AG04449 (cell line): ENCODE results near the gene MAD2L2.

Source experiments
- CTCF ChIA-PET: fragments of 350-600 bp; formaldehyde crosslinking; extraction: SDS; loops from one replicate; lab custom pipeline; 2021; ENCODE audit warnings: antibody characterized with exemption; lab: Yijun Ruan, JAX
- POLR2A ChIA-PET: fragments of 400-600, 350-600 bp; formaldehyde crosslinking; extraction: SDS; loops from one replicate; lab custom pipeline; 2020; ENCODE audit warnings: antibody characterized with exemption, inconsistent platforms; lab: Yijun Ruan, JAX
- DNase-seq: peaks from one replicate; pipeline ENCODE4 v3.0.0-alpha.2; 2010; ENCODE audit warnings: low read depth, low spot score
- H3K4me3 ChIP-seq: 2 replicates; pipeline ENCODE4 v1.5.1; 2011; ENCODE audit warnings: low read depth, mild to moderate bottlenecking, control low read depth, low read length
- TF ChIP-seq, protein P1 (sequence below): IDR thresholded peaks from one replicate; pipeline ENCODE4 v1.5.1; 2011; ENCODE audit warnings: mild to moderate bottlenecking, moderate library complexity, low read length, control low read depth, inconsistent platforms; ENCODE audit not compliant: insufficient read depth; ENCODE audit errors: missing control alignments

Gene MAD2L2

DNA sequence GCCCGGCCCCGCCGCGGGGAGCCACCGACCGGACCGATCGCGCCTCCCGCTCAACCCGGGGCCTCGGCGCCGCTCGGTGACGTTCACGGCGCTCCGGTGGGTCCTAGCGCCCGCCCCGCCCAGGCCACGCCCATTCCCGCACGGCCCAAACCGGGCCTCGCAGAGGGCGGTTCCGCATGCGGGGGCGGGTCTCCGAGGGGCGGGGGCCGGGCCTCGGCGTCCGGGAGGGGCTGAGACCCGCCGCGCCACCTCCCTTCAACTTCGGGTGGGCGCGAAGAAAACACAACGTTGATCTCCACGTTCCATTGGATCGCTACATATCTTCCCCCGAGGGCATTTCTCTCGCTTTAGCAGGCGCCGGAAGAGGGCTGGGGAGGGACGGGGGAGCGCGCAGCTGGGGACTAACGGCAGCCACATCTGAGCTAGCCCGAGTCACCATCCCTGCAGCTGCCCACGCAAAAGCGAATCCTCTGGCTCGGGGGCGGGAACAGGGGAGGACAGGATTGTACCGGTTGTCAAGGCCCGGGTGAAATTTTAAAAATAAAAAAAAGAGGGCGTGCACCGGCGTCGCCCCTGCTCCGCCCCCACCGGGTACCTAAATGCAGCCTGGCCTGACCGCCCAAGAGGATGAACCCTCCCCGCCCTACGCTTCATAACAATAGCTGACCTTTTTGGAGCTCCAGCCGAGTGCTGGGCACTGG is at the start of gene MAD2L2:
TSS of gene MAD2L2 (minus strand) at position 78 of the 701 bp plus-strand sequence. CDS start 547 bp downstream, outside the sequence.
- ChIA-PET POLR2A (interaction anchor here (0.9 to 1.1 kb wide), 3 partner anchors 12 to 106 kb away, joined by 3 to 5 read pairs (median 5); no protein-coding TSS in a partner anchor), CTCF (interaction anchor here (0.9 to 3.1 kb wide), 6 partner anchors 9 to 644 kb away, joined by 3 to 27 read pairs (median 8); partner anchors contain the start of gene FBXO6)
- DNase-seq = no peak
- H3K4me3 ChIP-seq = peak within 1 kb of the TSS; percentile 89
- TF ChIP-seq, protein P1, sequence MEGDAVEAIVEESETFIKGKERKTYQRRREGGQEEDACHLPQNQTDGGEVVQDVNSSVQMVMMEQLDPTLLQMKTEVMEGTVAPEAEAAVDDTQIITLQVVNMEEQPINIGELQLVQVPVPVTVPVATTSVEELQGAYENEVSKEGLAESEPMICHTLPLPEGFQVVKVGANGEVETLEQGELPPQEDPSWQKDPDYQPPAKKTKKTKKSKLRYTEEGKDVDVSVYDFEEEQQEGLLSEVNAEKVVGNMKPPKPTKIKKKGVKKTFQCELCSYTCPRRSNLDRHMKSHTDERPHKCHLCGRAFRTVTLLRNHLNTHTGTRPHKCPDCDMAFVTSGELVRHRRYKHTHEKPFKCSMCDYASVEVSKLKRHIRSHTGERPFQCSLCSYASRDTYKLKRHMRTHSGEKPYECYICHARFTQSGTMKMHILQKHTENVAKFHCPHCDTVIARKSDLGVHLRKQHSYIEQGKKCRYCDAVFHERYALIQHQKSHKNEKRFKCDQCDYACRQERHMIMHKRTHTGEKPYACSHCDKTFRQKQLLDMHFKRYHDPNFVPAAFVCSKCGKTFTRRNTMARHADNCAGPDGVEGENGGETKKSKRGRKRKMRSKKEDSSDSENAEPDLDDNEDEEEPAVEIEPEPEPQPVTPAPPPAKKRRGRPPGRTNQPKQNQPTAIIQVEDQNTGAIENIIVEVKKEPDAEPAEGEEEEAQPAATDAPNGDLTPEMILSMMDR = no peak

DNA sequence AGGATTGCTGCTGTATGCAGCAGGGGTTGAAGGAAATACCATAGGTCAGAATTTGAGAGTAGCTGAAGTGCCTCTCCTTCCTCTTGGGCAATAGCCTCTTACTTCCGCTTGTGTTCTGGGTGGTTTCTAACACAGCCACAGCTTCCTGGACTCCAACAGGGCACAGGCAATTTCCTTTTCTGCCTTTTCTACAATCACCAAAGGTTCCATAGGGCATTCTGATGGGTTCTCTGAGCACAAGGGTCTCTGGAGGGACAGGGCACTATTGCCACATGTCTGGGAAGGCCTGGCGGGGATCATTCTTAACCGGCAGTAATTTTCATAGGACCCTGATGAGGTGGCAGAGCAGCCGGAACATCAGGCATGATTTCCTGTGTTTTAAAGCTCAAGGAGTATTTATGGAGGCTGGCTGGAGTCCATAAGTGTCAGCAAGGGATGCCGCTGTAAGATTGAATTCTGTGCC is 49.5 kb upstream of the MAD2L2 start:
- no peak for DNase-seq
- H3K4me3 ChIP-seq = no peak overlapping the region
- ChIA-PET POLR2A (interaction anchor here (0.7 kb wide), 1 partner anchor 1989 kb away, joined by 4 read pairs; no protein-coding TSS in a partner anchor), CTCF (interaction anchor here (0.9 to 2.4 kb wide), 5 partner anchors 9 to 85 kb away, joined by 3 to 16 read pairs (median 5); no protein-coding TSS in a partner anchor)
- TF ChIP-seq, protein P1 = no peak

DNA sequence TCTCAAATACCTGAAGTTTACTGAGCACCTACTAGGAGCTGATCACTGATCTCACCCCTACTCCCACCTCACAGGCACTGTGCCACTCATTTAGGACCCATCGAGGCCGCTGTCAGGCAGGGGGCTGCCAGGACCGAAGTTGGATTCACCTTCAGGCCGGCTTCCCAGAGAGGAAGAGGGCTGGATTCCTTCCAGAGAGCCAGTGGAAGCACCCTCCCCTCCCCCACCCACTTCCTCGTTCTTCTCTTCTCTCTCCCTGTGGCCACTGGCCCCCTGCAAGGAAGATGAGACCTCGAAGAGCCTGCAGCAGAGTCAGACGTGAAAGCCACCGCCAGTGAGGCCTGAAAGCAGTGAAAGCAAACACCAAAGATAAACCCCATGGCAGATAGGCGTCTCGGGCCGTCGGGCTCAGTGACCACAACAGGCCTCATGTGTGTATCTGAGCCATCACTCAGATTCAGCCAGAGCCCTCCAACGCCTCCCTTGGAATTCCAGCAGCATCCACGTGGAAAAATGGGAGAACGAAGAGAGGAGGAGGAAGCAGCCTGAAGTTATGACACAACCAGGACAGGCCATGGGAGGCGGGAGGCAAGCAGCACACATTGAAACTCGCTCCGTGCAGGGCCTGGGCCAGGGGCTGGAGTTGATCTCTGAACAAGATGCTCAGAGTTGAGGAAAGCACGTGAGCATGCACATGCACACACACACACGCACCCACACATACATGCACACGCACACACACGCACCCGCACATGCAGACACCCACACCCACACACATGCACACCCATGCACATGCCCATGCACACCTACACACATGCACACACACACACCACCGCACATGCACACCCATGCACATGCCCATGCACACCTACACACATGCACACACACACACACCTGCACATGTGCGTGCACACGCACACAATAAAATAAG is 48.8 kb upstream of the MAD2L2 start:
- H3K4me3 ChIP-seq = no peak overlapping the region
- CTCF ChIA-PET = interaction anchor here (1.7 to 2.4 kb wide), 3 partner anchors 8 to 14 kb away, joined by 5 to 16 read pairs (median 13); no protein-coding TSS in a partner anchor
- POLR2A ChIA-PET = no interaction called here
- TF ChIP-seq, protein P1 = no peak
- DNase-seq = no peak

DNA sequence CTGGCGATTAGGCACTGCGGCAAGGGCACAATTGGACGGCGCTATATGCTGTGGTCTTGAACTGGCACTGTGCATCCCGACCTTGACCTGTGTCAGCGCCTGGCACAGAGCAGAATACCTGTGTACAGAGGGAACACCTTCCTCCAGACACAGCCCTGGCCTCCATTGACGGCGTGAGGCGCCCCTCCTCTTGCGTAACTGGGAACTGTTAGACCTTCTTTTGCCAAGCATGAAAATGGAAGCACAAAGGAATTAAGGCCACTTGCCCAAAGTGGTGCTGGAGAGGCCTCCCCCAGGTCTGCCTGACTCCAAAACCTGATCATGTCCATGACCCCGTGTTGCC is 48.2 kb upstream of the MAD2L2 start:
- TF ChIP-seq, protein P1 = no peak
- no peak overlapping the region for H3K4me3 ChIP-seq
- no peak for DNase-seq
- CTCF ChIA-PET = no interaction called here
- POLR2A ChIA-PET = no interaction called here

DNA sequence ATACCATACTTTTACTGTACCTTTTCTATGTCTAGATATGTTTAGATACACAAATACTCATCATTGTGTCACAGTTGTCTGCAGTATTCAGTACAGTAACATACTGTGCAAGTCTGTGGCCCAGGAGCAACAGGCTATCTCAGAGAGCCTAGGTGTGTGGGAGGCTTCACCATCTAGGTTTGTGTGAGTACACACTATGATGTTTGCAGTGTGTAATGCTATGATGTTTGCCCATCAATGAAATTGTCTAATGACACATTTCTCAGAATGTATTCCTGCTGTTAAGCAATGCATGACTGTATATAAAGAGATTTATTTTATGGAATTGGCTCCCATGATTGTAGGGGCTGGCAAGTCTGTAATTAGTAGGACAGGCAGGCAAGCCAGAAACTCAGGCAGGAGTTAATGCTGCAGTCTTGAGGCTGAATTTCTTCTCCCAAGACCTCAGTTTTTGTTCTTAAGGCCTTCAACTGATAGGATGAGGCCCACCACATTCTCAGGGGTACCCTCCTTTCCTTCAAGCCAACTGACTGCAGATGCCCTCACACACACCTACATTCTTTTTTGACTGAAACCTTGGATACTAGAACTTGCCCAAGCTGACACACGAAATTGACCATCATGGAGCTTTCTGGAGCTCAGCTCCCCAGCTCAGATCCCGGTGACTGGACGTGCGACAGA is 47.3 kb upstream of the MAD2L2 start:
- no peak overlapping the region for H3K4me3 ChIP-seq
- TF ChIP-seq, protein P1 = no peak
- DNase-seq = no peak
- CTCF ChIA-PET = no interaction called here
- POLR2A ChIA-PET = no interaction called here
